Upper lobe of right lung (tissue), 1 donor: ENCODE measurements around the gene SFTPB. TPM values are rescaled to one million over a fixed set of nuclear protein-coding genes. Genes with fewer than 3 reads are reported as not detected.
A peak's percentile ranks its signal among the peaks of the same experiment; 100 is the strongest.

Source experiments
- ATAC-seq: fragments of 200-7000 bp; cut with Tn5 transposase; one replicate; pipeline ENCODE4 v1.9.1; 2020; ENCODE audit warnings: mild to moderate bottlenecking, moderate library complexity
- DNase-seq: peaks from one replicate; pipeline ENCODE4 v3.0.0-alpha.2; 2020
- H3K27ac ChIP-seq: fragments of 200-600 bp; one replicate; pipeline ENCODE4 v1.8.0; 2022
- H3K27me3 ChIP-seq: fragments of 200-600 bp; one replicate; pipeline ENCODE4 v1.8.0; 2022; ENCODE audit warnings: mild to moderate bottlenecking
- H3K36me3 ChIP-seq: fragments of 200-600 bp; one replicate; pipeline ENCODE4 v1.8.0; 2022
- H3K4me1 ChIP-seq: fragments of 200-600 bp; one replicate; pipeline ENCODE4 v1.8.0; 2022
- H3K4me3 ChIP-seq: fragments of 200-600 bp; one replicate; pipeline ENCODE4 v1.8.0; 2022; ENCODE audit warnings: mild to moderate bottlenecking
- H3K9me3 ChIP-seq: fragments of 200-600 bp; one replicate; pipeline ENCODE4 v1.8.0; 2022
- CTCF ChIP-seq: fragments of 200-600 bp; IDR thresholded peaks from one replicate; pipeline ENCODE4 v1.8.0; 2022; ENCODE audit warnings: antibody characterized with exemption
- intact Hi-C: fragments of 100-400 bp; cut with DNase I; formaldehyde crosslinking; loops from one replicate; pipeline ENCODE4 v1.11.0; 2022
- total RNA-seq: library from RNA; stranded (reverse); fragmentation: NEBNext Ultra II Directional; extraction: Animal tissue kit (Norgen Biotek cat#: 25700); gene quantifications from one replicate; pipeline ENCODE4 v1.2.1, GENCODE V29; 2021
- donor health status: DM: no; HTN: yes; CAD: no; lungs with severe emphysema.

Gene SFTPB
- total RNA-seq, 1 donor from 2014 or later, result 14,872 TPM

DNA sequence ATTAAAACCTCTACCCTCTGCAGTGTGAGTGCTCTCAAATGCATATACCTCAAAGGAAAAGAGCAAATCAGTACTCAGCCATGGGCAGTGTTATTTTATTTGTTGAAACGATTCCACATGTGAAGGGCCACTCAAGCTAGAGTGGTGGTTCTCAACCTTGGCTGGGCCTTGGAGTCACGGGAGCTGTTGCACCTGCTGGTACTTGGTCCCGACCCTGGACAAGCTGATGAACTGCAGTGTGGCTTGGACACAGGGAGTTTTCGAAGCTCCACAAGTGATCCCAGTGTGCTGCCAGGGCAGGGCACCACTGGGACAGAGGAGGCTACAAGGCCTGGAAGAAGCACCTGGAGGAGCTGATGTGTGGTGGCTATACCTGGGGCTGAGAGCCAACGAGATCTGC, 45.8 kb upstream of the SFTPB start:
- peak overlapping the region; percentile 94 for H3K27ac ChIP-seq
- no peaks in the 10 kb centered on the region for H3K36me3 ChIP-seq
- intact Hi-C loops, result no loop called here
- no peak overlapping the region for H3K4me3 ChIP-seq
- no peaks in the 10 kb centered on the region for H3K27me3 ChIP-seq
- ATAC-seq, result peak; percentile 41
- TF ChIP-seq CTCF, result no peak
- H3K9me3 ChIP-seq, result no peaks in the 10 kb centered on the region
- peak; percentile 86 for DNase-seq
- peaks cover 56% of the 10 kb centered on the region for H3K4me1 ChIP-seq

DNA sequence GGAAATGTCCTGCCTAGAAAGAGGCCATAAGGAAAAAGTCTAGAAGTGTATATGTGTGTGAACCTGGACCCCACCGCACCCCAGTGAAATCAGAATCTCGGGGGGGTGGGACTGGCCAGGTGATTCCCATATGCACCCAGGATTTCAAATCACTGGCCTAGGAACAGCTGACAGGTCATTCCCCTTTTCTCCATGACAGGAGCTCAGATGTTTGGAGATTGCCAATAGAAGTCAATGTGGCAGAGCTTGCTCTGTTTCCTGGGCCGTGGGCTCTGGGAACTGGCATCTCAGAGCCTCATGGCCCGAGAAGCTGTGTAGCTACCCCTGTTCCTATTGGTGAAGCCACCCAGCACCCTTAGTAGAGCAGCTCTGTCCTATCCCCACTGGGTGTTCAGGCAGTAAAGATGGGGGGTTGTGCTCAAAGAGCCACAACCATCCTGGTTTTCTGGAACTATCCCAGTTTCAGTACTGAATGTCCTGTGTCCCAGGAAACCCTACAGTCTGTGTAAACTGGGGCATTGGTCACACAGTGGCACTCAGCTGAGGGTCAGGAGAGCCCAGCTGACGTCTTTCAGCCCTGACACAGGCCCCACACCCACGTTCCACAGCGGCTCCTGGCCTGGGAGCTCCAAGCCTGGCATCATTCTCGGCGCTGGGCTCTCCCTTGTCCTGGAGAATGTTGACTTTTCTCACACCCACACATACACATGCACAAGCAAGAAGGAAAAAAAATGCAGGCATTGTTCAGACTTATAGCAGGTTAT, 45.0 kb upstream of the SFTPB start:
- no peak for TF ChIP-seq CTCF
- Histone ChIP-seq H3K36me3 (no peaks in the 10 kb centered on the region), H3K27me3 (no peaks in the 10 kb centered on the region), H3K4me3 (peak overlapping the region; percentile 36), H3K9me3 (no peaks in the 10 kb centered on the region), H3K4me1 (peaks cover 64% of the 10 kb centered on the region), H3K27ac (peak overlapping the region; percentile 94)
- intact Hi-C loops, result no loop called here
- peak; percentile 76 for ATAC-seq
- peak; percentile 95 for DNase-seq

DNA sequence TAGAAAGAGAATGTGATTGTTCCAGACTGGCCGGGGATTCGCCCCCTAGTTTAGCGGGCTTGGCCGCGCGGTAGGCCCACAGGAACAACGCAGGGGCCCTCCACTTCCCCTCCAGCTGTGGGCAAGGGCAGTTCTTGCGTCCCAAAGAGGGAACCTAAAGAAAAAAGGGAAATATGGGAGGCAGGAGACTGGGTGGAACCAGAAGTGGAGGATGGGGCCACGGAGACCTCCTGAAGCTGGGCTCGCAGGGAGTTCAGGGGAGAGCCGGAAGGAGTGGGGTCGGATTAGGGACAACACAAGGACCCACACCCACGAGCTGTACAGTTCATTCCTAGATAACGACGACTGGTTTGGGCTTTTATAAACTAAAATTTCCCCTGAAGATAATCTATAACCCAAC, 44.3 kb upstream of the SFTPB start:
- no peaks in the 10 kb centered on the region for H3K9me3 ChIP-seq
- TF ChIP-seq CTCF, result no peak
- no peaks in the 10 kb centered on the region for H3K27me3 ChIP-seq
- intact Hi-C loops, result no loop called here
- peak overlapping the region; percentile 94 for H3K27ac ChIP-seq
- H3K36me3 ChIP-seq, result no peaks in the 10 kb centered on the region
- H3K4me3 ChIP-seq, result peak overlapping the region; percentile 36
- DNase-seq (peak; percentile 79), ATAC-seq (peak; percentile 2)
- peaks cover 71% of the 10 kb centered on the region for H3K4me1 ChIP-seq

- Histone ChIP-seq H3K27ac (peak overlapping the region; percentile 94), H3K9me3 (no peaks in the 10 kb centered on the region), H3K4me3 (peak overlapping the region; percentile 36), H3K27me3 (no peaks in the 10 kb centered on the region), H3K36me3 (no peaks in the 10 kb centered on the region), H3K4me1 (peaks cover 77% of the 10 kb centered on the region)
- intact Hi-C loops, result no loop called here
- ATAC-seq (no peak), DNase-seq (no peak)
- TF ChIP-seq CTCF, result no peak
Measured at GRCh38 chr2:85711578-85712060, 43.6 kb upstream of the SFTPB start.

DNA sequence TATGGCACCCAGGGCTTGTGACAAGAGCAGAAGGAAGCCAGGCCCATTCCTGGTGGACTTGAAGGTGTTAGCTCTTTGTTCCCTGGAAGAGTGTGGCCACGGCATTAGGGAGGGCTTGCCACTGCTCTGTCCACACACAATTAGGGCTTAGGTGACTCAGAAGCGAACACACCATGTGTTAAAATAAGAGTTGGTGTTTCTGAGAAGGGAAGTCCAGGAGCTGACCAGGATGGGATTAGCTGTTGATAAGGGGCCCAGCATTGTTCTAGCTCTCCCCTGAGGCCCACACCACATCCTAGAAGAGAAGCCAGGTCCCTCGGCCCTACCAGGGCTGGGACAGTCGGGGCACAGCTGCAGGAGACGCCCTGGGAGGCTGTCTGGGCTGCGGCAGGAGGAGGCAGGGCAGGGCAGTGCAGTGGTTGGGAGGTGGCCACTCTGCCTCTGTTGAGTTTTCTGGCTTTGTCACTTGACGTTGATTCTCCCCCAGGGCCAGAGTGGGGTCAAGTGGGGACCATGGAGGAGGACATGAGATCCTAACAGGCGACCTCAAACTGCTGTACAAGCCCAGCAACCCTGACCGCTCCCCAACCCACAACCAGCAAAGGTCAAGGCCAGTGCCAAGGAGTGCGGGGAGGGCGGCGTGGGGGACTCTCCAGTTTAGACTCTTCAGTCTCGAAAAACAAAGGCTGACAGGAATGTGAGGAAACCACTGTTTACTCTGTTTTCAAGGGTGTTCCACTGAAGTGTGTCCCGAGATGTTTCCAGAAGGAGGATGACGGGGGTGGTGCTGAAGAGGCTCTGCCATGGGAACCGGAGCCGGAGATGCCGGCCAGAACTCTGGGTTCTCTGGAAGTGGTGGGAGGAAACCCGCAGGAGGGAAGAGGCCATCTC, 42.9 kb upstream of the SFTPB start:
- intact Hi-C loops, result no loop called here

More for the DNA sequence above, 42.9 kb upstream of the SFTPB start:
- no peaks in the 10 kb centered on the region for H3K9me3 ChIP-seq
- no peaks in the 10 kb centered on the region for H3K27me3 ChIP-seq
- TF ChIP-seq CTCF, result no peak
- peaks cover 84% of the 10 kb centered on the region for H3K4me1 ChIP-seq
- peak overlapping the region; percentile 94 for H3K27ac ChIP-seq
- DNase-seq (peak; percentile 96), ATAC-seq (peak; percentile 72)
- peak overlapping the region; percentile 36 for H3K4me3 ChIP-seq
- H3K36me3 ChIP-seq, result no peaks in the 10 kb centered on the region
